Measurements from ENCODE around the gene CPLANE2.

The CPLANE2 gene

GRCh38 chr1:16211824-16212223, 25.2 kb downstream of the CPLANE2 start:
- H3K27me3 ChIP-seq (replicated peaks; ENCODE audit: control insufficient read depth, insufficient read depth, low read length), result no peaks in the 10 kb centered on the region; the same call in 1 of the 2 replicates
- no peak for DNase-seq (ENCODE audit: extremely low read depth, insufficient read length)
- no peaks in the 10 kb centered on the region for H3K36me3 ChIP-seq (ENCODE audit: control insufficient read depth, insufficient read depth, low read length)
- no peak overlapping the region for H3K4me3 ChIP-seq (replicated peaks; ENCODE audit: low read depth, low read length)
- TF ChIP-seq CTCF (IDR thresholded peaks at IDR 0.05; ENCODE audit: insufficient read depth, low read length, poor library complexity, severe bottlenecking), result no peak

DNA sequence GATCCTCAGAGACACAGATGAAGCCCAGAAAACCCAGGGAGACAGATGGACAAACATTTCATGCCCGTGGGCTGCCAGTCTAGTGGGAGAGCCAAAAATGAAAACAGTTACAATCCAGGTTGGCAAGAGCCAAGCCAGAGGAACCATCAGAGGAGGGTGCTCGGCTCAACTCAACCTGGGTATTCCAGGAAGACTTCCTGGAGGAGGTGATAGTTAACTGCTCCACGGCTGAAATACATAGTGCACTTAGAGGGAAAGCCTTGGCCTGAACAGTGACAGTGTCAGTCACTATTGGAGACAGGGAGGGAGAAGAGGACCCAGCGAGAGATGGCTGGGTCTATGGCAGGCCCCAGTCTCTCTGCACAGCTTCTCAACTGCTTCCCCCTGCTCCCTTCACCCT, 26.4 kb downstream of the CPLANE2 start:
- H3K36me3 ChIP-seq (ENCODE audit: control insufficient read depth, insufficient read depth, low read length), result no peaks in the 10 kb centered on the region
- H3K4me3 ChIP-seq (replicated peaks; ENCODE audit: low read depth, low read length), result no peak overlapping the region
- H3K27me3 ChIP-seq (replicated peaks; ENCODE audit: control insufficient read depth, insufficient read depth, low read length), result no peaks in the 10 kb centered on the region
- DNase-seq (ENCODE audit: extremely low read depth, insufficient read length), result no peak
- no peak for TF ChIP-seq CTCF (IDR thresholded peaks at IDR 0.05; ENCODE audit: insufficient read depth, low read length, poor library complexity, severe bottlenecking)

GRCh38 chr1:16209847-16210407, 27.1 kb downstream of the CPLANE2 start:
- H3K4me3 ChIP-seq (replicated peaks; ENCODE audit: low read depth, low read length), result no peak overlapping the region
- DNase-seq (ENCODE audit: extremely low read depth, insufficient read length), result no peak

DNA sequence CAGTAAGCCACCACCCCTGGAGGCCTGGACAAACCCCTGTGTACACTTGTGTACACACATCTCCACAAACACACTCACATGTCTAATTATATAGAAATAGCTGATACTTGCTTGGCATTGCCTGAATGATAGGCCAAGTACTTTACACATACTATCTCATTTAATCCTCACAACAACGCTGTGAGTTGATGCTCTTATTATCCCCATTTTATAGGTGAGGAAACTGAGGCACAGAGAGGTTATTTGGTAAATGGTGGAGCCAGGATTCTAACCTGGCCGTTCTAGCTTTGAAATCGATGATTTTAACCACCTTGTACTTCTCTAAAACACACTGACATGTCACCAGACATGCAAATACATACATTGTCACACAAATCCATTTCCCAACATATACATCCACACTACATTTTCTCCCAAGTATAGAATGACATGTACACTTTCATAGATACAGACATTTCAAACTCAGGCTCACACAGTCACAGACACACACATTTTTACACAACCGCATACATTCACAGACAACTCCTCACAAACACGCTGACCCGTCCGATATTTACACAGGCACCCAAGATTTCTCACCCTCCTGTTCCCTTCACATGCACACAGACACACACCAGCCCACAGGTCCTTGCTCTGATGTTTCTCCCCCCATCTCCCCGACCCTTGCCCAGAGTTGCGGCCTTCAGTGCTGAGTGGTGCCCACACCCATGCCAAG, 27.7 kb downstream of the CPLANE2 start:
- no peak for TF ChIP-seq CTCF (IDR thresholded peaks at IDR 0.05; ENCODE audit: insufficient read depth, low read length, poor library complexity, severe bottlenecking)
- DNase-seq (ENCODE audit: extremely low read depth, insufficient read length), result no peak
- no peaks in the 10 kb centered on the region for H3K36me3 ChIP-seq (ENCODE audit: control insufficient read depth, insufficient read depth, low read length)
- H3K27me3 ChIP-seq (replicated peaks; ENCODE audit: control insufficient read depth, insufficient read depth, low read length), result no peaks in the 10 kb centered on the region
- no peak overlapping the region for H3K4me3 ChIP-seq (replicated peaks; ENCODE audit: low read depth, low read length)

More at GRCh38 chr1:16209847-16210407, 27.1 kb downstream of the CPLANE2 start:
- no peak for TF ChIP-seq CTCF (IDR thresholded peaks at IDR 0.05; ENCODE audit: insufficient read depth, low read length, poor library complexity, severe bottlenecking)
- Histone ChIP-seq H3K27me3 (replicated peaks; ENCODE audit: control insufficient read depth, insufficient read depth, low read length) (no peaks in the 10 kb centered on the region), H3K36me3 (ENCODE audit: control insufficient read depth, insufficient read depth, low read length) (no peaks in the 10 kb centered on the region)

- H3K36me3 ChIP-seq (ENCODE audit: control insufficient read depth, insufficient read depth, low read length), result no peaks in the 10 kb centered on the region
- no peaks in the 10 kb centered on the region for H3K27me3 ChIP-seq (replicated peaks; ENCODE audit: control insufficient read depth, insufficient read depth, low read length)
- H3K4me3 ChIP-seq (replicated peaks; ENCODE audit: low read depth, low read length), result no peak overlapping the region
- no peak for TF ChIP-seq CTCF (IDR thresholded peaks at IDR 0.05; ENCODE audit: insufficient read depth, low read length, poor library complexity, severe bottlenecking)
- DNase-seq (ENCODE audit: extremely low read depth, insufficient read length), result no peak
Measured at GRCh38 chr1:16208270-16208987, 28.6 kb downstream of the CPLANE2 start.
